ENCODE data around the gene PARPBP.
"Not testable (repeated sequence)": the region's sequence is repeated elsewhere in the genome, so short reads cannot be mapped to it uniquely, and the experiment has no call there.

PARPBP gene, protein sequence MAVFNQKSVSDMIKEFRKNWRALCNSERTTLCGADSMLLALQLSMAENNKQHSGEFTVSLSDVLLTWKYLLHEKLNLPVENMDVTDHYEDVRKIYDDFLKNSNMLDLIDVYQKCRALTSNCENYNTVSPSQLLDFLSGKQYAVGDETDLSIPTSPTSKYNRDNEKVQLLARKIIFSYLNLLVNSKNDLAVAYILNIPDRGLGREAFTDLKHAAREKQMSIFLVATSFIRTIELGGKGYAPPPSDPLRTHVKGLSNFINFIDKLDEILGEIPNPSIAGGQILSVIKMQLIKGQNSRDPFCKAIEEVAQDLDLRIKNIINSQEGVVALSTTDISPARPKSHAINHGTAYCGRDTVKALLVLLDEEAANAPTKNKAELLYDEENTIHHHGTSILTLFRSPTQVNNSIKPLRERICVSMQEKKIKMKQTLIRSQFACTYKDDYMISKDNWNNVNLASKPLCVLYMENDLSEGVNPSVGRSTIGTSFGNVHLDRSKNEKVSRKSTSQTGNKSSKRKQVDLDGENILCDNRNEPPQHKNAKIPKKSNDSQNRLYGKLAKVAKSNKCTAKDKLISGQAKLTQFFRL

DNA sequence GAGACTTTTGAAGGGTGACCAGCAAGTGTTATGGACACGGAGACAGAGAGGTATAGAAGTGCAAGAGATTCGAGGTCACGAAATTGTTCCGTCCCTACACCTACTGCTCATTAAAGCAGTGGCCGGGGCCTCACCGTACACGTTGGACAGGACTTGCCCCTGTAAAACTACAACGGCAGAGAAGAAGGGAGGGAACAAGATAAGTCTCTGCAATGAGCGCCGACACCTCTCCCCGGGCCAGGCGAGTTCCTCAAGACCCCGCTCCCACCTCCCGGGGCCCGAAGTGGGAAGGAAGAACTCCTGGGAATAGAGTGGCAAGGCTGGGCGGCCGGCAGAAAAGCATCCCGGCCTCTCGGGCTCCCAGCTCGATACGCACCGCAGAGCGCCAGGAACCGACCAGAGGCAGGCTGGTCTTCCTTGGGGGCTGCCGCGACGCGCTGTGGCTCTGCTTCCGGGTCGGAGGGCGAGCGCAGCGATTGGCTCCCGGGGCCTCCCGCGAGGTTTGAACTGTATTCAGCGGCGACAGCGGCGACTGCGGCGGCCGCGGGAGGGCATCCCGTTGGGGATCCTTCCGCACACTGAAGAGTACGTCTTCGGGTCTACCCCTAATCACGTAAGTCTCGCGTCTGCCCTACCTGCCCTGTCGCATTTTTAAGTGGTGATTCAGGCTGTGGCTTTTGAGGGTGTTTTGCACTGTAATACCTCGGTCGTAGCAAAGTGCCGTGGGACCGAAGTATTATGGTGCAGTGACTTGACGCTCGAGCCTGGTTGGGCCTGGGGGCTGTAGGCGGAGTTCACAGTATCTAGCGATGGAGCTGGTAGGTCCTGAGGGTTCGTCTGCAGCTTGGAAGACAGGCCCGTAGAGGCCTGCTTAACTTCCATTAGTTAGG lies at the start of gene PARPBP, which contains the start of gene NUP37:
Gene PARPBP, plus strand, starts transcription at position 510 of the 890 bp plus-strand sequence. CDS start 3,706 bp downstream, outside the sequence.
Gene NUP37, minus strand, starts transcription at position 441 of the 890 bp plus-strand sequence. CDS start 1,596 bp downstream, outside the sequence.
- H3K27me3 Mint-ChIP-seq (ENCODE audit: low read depth, poor library complexity), result no peaks in the 10 kb centered on the region

DNA sequence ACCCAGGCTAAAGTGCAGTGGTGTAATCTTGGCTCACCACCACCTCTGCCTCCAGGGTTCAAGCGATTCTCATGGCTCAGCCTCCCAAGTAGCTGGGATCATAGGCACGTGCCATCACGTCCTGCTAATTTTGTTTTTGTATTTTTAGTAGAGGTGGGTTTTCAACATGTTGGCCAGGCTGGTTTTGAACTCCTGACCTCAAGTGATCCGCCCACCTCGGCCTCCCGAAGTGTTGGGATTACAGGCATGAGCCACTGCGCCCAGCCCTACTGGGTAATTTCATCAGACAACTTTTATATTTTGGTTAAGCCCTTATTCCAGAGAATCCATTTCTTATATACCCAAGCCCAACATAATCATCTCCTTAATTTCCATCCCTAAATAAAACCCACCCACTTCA lies 47.9 kb upstream of the PARPBP start:
- peaks cover 15% of the 10 kb centered on the region for H3K36me3 Mint-ChIP-seq (ENCODE audit: low read depth)
- not testable (repeated sequence) for H3K9me3 Mint-ChIP-seq; H3K4me3 Mint-ChIP-seq; H3K27me3 Mint-ChIP-seq (ENCODE audit: low read depth, poor library complexity); H3K27ac Mint-ChIP-seq; H3K4me1 Mint-ChIP-seq; DNase-seq

More for the DNA sequence above, at the start of gene PARPBP, which contains the start of gene NUP37:
- Mint-ChIP-seq H3K27ac (peak within 1 kb of the TSS; percentile 93), H3K4me1 (peaks cover 37% of the 10 kb centered on the region), H3K9me3 (no peaks in the 10 kb centered on the region), H3K4me3 (peak within 1 kb of the TSS; percentile 93), H3K36me3 (ENCODE audit: low read depth) (peaks cover 39% of the 10 kb centered on the region)
- DNase-seq, result peak; percentile 91
- TF ChIP-seq, protein P1, sequence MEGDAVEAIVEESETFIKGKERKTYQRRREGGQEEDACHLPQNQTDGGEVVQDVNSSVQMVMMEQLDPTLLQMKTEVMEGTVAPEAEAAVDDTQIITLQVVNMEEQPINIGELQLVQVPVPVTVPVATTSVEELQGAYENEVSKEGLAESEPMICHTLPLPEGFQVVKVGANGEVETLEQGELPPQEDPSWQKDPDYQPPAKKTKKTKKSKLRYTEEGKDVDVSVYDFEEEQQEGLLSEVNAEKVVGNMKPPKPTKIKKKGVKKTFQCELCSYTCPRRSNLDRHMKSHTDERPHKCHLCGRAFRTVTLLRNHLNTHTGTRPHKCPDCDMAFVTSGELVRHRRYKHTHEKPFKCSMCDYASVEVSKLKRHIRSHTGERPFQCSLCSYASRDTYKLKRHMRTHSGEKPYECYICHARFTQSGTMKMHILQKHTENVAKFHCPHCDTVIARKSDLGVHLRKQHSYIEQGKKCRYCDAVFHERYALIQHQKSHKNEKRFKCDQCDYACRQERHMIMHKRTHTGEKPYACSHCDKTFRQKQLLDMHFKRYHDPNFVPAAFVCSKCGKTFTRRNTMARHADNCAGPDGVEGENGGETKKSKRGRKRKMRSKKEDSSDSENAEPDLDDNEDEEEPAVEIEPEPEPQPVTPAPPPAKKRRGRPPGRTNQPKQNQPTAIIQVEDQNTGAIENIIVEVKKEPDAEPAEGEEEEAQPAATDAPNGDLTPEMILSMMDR (IDR thresholded peaks at IDR 0.05), result no peak

DNA sequence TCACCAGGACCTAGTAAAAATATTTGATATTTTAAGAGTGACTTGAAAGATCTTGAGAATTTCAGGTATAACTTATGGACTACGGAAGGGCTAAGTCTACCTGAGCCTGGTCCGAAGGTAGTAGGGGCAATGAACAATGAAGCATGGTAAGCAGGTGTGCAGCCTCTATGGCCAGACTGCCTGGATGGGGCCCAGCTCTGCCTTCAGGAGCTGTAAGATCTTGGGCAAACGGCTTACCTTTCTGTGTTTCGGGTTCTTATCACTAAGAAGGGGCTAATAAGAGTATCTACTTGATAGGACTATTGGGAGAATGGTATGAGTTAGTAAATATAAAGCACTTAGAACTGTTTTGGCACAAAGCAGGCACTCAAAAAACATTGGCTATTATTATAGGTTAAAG lies 39.1 kb upstream of the PARPBP start:
- Mint-ChIP-seq H3K4me3 (no peak overlapping the region), H3K36me3 (ENCODE audit: low read depth) (peaks cover 56% of the 10 kb centered on the region), H3K4me1 (no peaks in the 10 kb centered on the region), H3K27me3 (ENCODE audit: low read depth, poor library complexity) (no peaks in the 10 kb centered on the region), H3K27ac (no peak overlapping the region), H3K9me3 (no peaks in the 10 kb centered on the region)
- DNase-seq, result no peak
- TF ChIP-seq, protein P1 (IDR thresholded peaks at IDR 0.05), result no peak

DNA sequence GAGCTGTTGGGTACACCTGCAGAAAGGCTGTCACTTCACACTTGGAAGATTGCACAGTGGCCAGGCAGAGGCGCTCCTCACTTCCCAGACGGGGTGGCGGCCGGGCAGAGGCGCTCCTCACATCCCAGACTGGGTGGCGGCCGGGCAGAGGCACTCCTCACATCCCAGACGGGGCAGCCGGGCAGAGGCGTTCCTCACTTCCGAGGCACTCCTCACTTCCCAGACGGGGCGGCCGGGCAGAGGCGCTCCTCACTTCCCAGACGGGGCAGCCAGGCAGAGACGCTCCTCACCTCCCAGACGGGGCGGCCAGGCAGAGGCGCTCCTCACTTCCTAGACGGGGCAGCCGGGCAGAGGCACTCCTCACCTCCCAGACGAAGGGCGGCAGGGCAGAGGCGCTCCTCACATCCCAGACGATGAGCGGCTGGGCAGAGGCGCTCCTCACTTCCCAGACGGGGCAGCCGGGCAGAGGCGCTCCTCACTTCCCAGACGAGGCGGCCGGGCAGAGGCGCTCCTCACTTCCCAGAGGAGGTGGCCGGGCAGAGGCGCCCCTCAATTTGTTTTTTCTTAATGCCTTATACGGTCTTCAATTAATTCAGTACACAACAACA lies 30.7 kb upstream of the PARPBP start:
- DNase-seq; H3K4me3 Mint-ChIP-seq; H3K27ac Mint-ChIP-seq; H3K9me3 Mint-ChIP-seq; H3K4me1 Mint-ChIP-seq; H3K27me3 Mint-ChIP-seq (ENCODE audit: low read depth, poor library complexity): not testable (repeated sequence)
- H3K36me3 Mint-ChIP-seq (ENCODE audit: low read depth), result peaks cover 74% of the 10 kb centered on the region

DNA sequence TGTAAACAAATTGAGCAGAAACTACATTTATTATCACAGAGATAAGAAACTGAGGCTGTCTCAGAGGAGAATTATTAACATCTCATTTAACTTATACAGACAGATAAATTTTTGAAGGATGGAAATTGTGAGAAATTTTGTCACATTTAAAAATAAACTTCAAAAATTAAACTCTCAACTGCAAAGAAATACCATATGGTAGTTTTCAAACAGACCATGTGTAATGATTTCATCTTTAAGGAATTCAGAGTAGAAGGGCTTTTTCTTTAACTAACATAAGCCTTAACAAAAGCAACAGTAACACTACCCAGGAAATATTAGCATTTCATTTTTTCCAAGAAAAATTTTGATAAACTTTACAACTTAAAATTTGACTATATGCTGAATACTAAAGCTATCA lies 26.7 kb upstream of the PARPBP start:
- Mint-ChIP-seq H3K4me1 (no peaks in the 10 kb centered on the region), H3K9me3 (peaks cover 10% of the 10 kb centered on the region), H3K4me3 (no peak overlapping the region), H3K27ac (no peak overlapping the region), H3K36me3 (ENCODE audit: low read depth) (peaks cover 66% of the 10 kb centered on the region), H3K27me3 (ENCODE audit: low read depth, poor library complexity) (no peaks in the 10 kb centered on the region)
- DNase-seq, result no peak
- TF ChIP-seq, protein P1 (IDR thresholded peaks at IDR 0.05), result no peak

DNA sequence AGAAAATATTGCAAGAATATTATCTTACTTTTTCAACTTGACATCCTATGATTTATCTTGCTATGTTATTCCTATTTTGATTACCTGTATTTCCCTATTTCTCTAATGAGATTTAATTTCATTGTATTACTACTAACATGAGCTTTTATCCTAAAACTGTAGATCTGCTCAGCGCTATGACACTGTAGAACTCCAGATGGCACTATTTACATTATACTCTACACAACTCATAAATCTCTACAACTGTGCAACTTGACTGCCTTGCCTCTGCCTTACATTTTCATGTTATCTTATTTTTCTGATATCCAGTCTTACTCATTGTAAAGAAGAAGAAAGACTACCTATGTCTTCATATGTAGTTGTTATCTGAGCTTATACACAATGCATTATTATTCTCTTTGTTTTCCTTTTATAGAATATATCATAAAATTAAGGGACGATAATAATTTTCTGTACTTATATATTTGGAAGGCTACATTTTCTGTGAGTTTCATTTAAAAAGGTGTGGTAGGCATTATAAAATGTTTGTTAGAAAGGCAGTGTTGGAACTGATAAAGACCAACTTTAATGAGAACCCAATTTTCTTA lies 24.2 kb upstream of the PARPBP start:
- TF ChIP-seq, protein P1 (IDR thresholded peaks at IDR 0.05), result peak; percentile 32
- Mint-ChIP-seq H3K9me3 (no peaks in the 10 kb centered on the region), H3K36me3 (ENCODE audit: low read depth) (peaks cover 57% of the 10 kb centered on the region), H3K27ac (no peak overlapping the region), H3K4me3 (no peak overlapping the region), H3K27me3 (ENCODE audit: low read depth, poor library complexity) (no peaks in the 10 kb centered on the region), H3K4me1 (no peaks in the 10 kb centered on the region)
- DNase-seq, result no peak

Data from nephron progenitor cell (in vitro differentiated cells).